Osteocyte (in vitro differentiated cells): ENCODE data around the gene TYRO3. TPM values are rescaled to one million over a fixed set of nuclear protein-coding genes. Genes with fewer than 3 reads are reported as not detected.

Source experiments
- DNase-seq: peaks from one replicate; pipeline ENCODE4 v3.0.0; 2021; ENCODE audit warnings: mixed read lengths; ENCODE audit not compliant: unreplicated experiment; ENCODE audit errors: extremely low spot score
- H3K27ac Mint-ChIP-seq: one replicate; pipeline ENCODE4 v1.8.0; 2021; ENCODE audit warnings: mild to moderate bottlenecking, mixed read lengths; ENCODE audit not compliant: unreplicated experiment
- H3K27me3 Mint-ChIP-seq: one replicate; pipeline ENCODE4 v1.8.0; 2021; ENCODE audit warnings: mixed read lengths; ENCODE audit not compliant: unreplicated experiment
- H3K36me3 Mint-ChIP-seq: one replicate; pipeline ENCODE4 v1.8.0; 2021; ENCODE audit warnings: mixed read lengths; ENCODE audit not compliant: unreplicated experiment
- H3K4me1 Mint-ChIP-seq: one replicate; pipeline ENCODE4 v1.8.0; 2021; ENCODE audit warnings: mixed read lengths; ENCODE audit not compliant: unreplicated experiment
- H3K4me3 Mint-ChIP-seq: one replicate; pipeline ENCODE4 v1.8.0; 2021; ENCODE audit warnings: mild to moderate bottlenecking, moderate library complexity, mixed read lengths; ENCODE audit not compliant: unreplicated experiment
- H3K9me3 Mint-ChIP-seq: one replicate; pipeline ENCODE4 v1.8.0; 2021; ENCODE audit warnings: mixed read lengths; ENCODE audit not compliant: unreplicated experiment
- total RNA-seq: library from RNA; stranded (reverse); gene quantifications from 2 replicates; pipeline ENCODE4 v1.2.1, GENCODE V29; 2021
- TF ChIP-seq, protein P1 (sequence below): fragments of 200-600 bp; sonication (generic); IDR thresholded peaks from 2 replicates; pipeline ENCODE4 v1.5.0; 2021; ENCODE audit warnings: antibody characterized with exemption, mild to moderate bottlenecking, moderate library complexity

The TYRO3 gene
- total RNA-seq, 1 donor from 2014 or later, result 8.1 TPM

GRCh38 chr15:41627203-41627602 is 68.2 kb downstream of the TYRO3 start:
- Mint-ChIP-seq H3K36me3 (peaks cover 4% of the 10 kb centered on the region), H3K9me3 (no peaks in the 10 kb centered on the region)

DNA sequence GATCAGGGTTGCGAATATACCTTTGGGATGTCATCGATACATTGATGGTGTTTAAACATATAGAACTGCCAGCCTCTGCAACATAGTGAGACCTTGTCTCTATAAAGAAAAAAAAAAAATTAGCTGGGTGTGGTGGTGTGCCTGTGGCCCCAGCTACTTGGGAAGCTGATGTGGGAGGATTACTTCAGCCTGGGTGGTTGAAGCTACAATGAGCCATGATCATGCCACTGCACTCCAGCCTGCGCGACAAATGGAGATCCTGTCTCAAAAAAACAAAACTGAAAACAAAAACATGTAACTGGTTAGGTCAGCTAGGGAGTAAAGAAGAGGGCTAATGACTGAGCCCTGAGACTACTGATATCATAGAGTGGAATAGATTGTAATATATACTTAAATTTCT is 70.5 kb downstream of the TYRO3 start:
- peaks cover 4% of the 10 kb centered on the region for H3K36me3 Mint-ChIP-seq
- TF ChIP-seq, protein P1, sequence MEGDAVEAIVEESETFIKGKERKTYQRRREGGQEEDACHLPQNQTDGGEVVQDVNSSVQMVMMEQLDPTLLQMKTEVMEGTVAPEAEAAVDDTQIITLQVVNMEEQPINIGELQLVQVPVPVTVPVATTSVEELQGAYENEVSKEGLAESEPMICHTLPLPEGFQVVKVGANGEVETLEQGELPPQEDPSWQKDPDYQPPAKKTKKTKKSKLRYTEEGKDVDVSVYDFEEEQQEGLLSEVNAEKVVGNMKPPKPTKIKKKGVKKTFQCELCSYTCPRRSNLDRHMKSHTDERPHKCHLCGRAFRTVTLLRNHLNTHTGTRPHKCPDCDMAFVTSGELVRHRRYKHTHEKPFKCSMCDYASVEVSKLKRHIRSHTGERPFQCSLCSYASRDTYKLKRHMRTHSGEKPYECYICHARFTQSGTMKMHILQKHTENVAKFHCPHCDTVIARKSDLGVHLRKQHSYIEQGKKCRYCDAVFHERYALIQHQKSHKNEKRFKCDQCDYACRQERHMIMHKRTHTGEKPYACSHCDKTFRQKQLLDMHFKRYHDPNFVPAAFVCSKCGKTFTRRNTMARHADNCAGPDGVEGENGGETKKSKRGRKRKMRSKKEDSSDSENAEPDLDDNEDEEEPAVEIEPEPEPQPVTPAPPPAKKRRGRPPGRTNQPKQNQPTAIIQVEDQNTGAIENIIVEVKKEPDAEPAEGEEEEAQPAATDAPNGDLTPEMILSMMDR, result no peak
- H3K9me3 Mint-ChIP-seq, result no peaks in the 10 kb centered on the region
- no peak overlapping the region for H3K4me3 Mint-ChIP-seq
- H3K4me1 Mint-ChIP-seq, result peaks cover 2% of the 10 kb centered on the region
- no peak for DNase-seq
- no peak overlapping the region for H3K27ac Mint-ChIP-seq
- H3K27me3 Mint-ChIP-seq, result no peaks in the 10 kb centered on the region

More at GRCh38 chr15:41627203-41627602, 68.2 kb downstream of the TYRO3 start:
- no peak overlapping the region for H3K4me3 Mint-ChIP-seq
- TF ChIP-seq, protein P1, result no peak
- no peaks in the 10 kb centered on the region for H3K27me3 Mint-ChIP-seq
- peaks cover 4% of the 10 kb centered on the region for H3K4me1 Mint-ChIP-seq
- no peak overlapping the region for H3K27ac Mint-ChIP-seq
- no peak for DNase-seq

DNA sequence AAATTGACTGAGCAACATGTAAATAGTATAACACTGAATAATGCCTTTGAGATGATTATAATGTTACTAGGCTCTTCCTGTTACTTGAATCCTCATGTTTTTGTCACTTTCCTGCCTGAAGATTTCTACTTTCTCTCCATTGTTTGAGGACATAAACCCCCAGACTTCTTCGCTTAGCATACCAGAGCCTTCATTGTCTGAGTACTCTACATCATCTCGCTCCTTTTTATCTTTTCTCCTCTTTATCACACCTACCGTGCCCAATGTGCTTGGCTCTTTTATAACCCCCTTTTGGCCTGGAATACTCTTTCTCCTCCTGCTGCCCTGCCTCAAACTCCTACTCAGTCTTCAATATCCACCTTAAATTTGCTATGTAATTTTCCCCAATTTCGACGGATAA is 70.9 kb downstream of the TYRO3 start:
- no peak overlapping the region for H3K4me3 Mint-ChIP-seq
- no peak for DNase-seq
- TF ChIP-seq, protein P1, result no peak
- H3K27me3 Mint-ChIP-seq, result no peaks in the 10 kb centered on the region
- H3K36me3 Mint-ChIP-seq, result peaks cover 4% of the 10 kb centered on the region
- H3K4me1 Mint-ChIP-seq, result peaks cover 2% of the 10 kb centered on the region
- H3K27ac Mint-ChIP-seq, result no peak overlapping the region
- no peaks in the 10 kb centered on the region for H3K9me3 Mint-ChIP-seq

DNA sequence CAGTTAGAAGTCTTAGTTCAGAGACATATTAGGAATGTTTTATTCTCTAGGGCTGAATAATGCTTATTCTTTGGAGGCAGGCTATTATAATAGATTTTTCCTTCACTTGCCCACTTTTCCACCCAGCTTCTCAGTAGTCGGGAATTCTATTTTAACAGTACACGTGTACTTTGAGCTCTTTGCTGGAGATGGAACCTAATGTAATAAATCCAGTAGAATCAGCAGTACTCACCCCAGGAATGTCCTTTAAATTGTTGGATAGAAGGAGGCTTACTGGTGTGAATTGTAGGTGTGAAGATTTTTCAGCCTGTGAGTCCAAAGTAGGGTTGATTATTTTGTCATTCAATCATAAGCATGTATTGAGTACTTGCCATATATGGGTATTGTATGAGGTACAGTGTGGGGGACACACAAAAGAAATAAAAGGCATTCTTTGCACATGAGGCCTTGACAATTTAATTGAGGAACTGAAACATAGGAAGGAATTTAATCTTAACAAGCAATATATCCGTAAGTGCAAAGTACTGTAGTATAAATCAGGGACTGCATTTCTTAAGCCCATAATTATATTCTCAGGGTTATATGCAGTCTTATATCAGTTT is 71.7 kb downstream of the TYRO3 start:
- DNase-seq, result no peak
- Mint-ChIP-seq H3K4me1 (peaks cover 2% of the 10 kb centered on the region), H3K9me3 (no peaks in the 10 kb centered on the region), H3K4me3 (no peak overlapping the region), H3K36me3 (peaks cover 2% of the 10 kb centered on the region), H3K27ac (no peak overlapping the region), H3K27me3 (no peaks in the 10 kb centered on the region)
- TF ChIP-seq, protein P1, result no peak

- Mint-ChIP-seq H3K9me3 (no peaks in the 10 kb centered on the region), H3K27me3 (no peaks in the 10 kb centered on the region), H3K4me3 (no peak overlapping the region), H3K36me3 (peaks cover 2% of the 10 kb centered on the region), H3K4me1 (peaks cover 2% of the 10 kb centered on the region), H3K27ac (no peak overlapping the region)
- TF ChIP-seq, protein P1, result no peak
- no peak for DNase-seq
These were observed 73.0 kb downstream of the TYRO3 start for GRCh38 chr15:41631880-41632470.

Other genes with a start within 250 kb of the TYRO3 start
- gene OIP5, start 226.6 kb upstream of the TYRO3 start, total RNA-seq, result 2.4 and 3.1 TPM in 2 replicates
- 23.3 and 27.4 TPM in 2 replicates for gene NUSAP1, start 226.3 kb upstream of the TYRO3 start, total RNA-seq
- 17.4 and 20.9 TPM in 2 replicates for gene NDUFAF1, start 156.7 kb upstream of the TYRO3 start, total RNA-seq
- 43.0 and 47.5 TPM in 2 replicates for gene RTF1, start 142.1 kb upstream of the TYRO3 start, total RNA-seq
- gene ITPKA, start 65.3 kb upstream of the TYRO3 start, total RNA-seq, result not detected in 2 replicates
- gene LTK, start 45.4 kb upstream of the TYRO3 start, total RNA-seq, result 0.50 and 0.91 TPM in 2 replicates
- 36.1 TPM in 2 replicates for gene RPAP1, start 15.0 kb upstream of the TYRO3 start, total RNA-seq
- gene MGA, start 101.2 kb downstream of the TYRO3 start, total RNA-seq, result 47.2 and 50.1 TPM in 2 replicates
- gene MAPKBP1, start 215.3 kb downstream of the TYRO3 start, total RNA-seq, result 28.0 and 34.2 TPM in 2 replicates